Tibial nerve (tissue), 3 donors: ENCODE measurements around the gene PHEX.

Experiments
- POLR2A ChIP-seq, 2 donors: fragments of 450-650 bp; IDR thresholded peaks; one replicate each; pipeline ENCODE4 v1.6.1; 2017; ENCODE audit warnings: antibody characterized with exemption in 2 of 2, mild to moderate bottlenecking in 2 of 2, moderate library complexity in 2 of 2
- TF ChIP-seq, protein P1 (sequence below), 5 experiments: fragments of 200-600 bp in 3 of 5; fragments of 450-650 bp in 2 of 5; sonication (generic) in 3 of 5; IDR thresholded peaks; one replicate each; pipeline ENCODE4 v1.5.1; 2016 to 2019; ENCODE audit warnings: antibody characterized with exemption in 5 of 5, mild to moderate bottlenecking in 3 of 5, moderate library complexity in 2 of 5

DNA sequence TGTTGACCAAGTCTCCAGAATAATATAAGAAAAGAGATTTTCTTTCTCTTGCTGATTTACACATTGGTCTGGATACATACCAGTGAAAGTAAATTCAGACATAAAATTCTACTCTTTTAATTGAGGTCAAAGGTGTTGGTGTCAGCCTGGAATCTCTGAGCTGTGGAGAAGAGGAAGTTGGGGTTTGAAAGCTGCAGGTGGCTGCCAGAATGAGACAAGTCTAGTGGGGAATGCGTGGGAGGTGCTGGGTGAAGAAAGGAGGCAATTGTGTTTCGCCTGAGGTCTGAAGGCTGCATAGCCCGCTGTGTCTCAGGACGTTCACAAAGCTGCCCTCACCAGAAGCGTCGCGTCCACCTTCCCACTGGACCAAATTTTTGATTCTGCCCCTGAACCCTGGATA, 31.2 kb downstream of the PHEX start:
- TF ChIP-seq, protein P1, sequence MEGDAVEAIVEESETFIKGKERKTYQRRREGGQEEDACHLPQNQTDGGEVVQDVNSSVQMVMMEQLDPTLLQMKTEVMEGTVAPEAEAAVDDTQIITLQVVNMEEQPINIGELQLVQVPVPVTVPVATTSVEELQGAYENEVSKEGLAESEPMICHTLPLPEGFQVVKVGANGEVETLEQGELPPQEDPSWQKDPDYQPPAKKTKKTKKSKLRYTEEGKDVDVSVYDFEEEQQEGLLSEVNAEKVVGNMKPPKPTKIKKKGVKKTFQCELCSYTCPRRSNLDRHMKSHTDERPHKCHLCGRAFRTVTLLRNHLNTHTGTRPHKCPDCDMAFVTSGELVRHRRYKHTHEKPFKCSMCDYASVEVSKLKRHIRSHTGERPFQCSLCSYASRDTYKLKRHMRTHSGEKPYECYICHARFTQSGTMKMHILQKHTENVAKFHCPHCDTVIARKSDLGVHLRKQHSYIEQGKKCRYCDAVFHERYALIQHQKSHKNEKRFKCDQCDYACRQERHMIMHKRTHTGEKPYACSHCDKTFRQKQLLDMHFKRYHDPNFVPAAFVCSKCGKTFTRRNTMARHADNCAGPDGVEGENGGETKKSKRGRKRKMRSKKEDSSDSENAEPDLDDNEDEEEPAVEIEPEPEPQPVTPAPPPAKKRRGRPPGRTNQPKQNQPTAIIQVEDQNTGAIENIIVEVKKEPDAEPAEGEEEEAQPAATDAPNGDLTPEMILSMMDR (IDR thresholded peaks at IDR 0.05) = no peak
- no peak for TF ChIP-seq POLR2A (IDR thresholded peaks at IDR 0.05)
